ENCODE data around the gene EMSY. TPM values are rescaled to one million over a fixed set of nuclear protein-coding genes. Genes with fewer than 3 reads are reported as not detected.

The EMSY gene
- total RNA-seq, 5 donors from 2014 or later (not counting 1 experiment from before 2014, with no cell fraction given) = 33.4 to 39.0 (median 38.0) TPM

GRCh38 chr11:76558891-76559290, 114.1 kb downstream of the EMSY start:
- H3K9me3 ChIP-seq = no peaks in the 10 kb centered on the region
- WGBS (ENCODE audit: insufficient coverage) = 90% methylated on average over 1 of the region's 1 CpG
- CTCF ChIA-PET = no interaction called here
- H3K4me1 ChIP-seq (ENCODE audit: control insufficient read depth in 1 of 2, extremely low read depth in 1 of 2, insufficient read depth in 2 of 2, low read length in 2 of 2) = peaks cover 0 to 7% of the 10 kb centered on the region in 2 experiments
- Mint-ChIP-seq H3K4me3 (no peak overlapping the region), H3K27ac (no peak overlapping the region), H3K36me3 (no peaks in the 10 kb centered on the region), H3K4me1 (peaks cover 0 to 24% (median 11%) of the 10 kb centered on the region in 3 donors), H3K9me3 (no peaks in the 10 kb centered on the region), H3K27me3 (peaks cover 11% of the 10 kb centered on the region in 2 donors)
- POLR2A ChIA-PET = no interaction called here
- no peaks in the 10 kb centered on the region for H3K27me3 ChIP-seq (replicated peaks in 1 of 2; ENCODE audit: control insufficient read depth in 2 of 2, extremely low read depth in 1 of 2, insufficient read depth in 2 of 2, low read length in 1 of 2)
- DNase-seq (no peak), ATAC-seq (replicated peaks in 1 of 4) (no peak)
- H3K27ac ChIP-seq (ENCODE audit: low read length) = no peak overlapping the region
- no peaks in the 10 kb centered on the region for H3K36me3 ChIP-seq (ENCODE audit: control insufficient read depth in 2 of 2, extremely low read depth in 1 of 2, insufficient read depth in 1 of 2, low read length in 1 of 2)
- no peak overlapping the region for H3K4me3 ChIP-seq (ENCODE audit: control insufficient read depth in 1 of 2, extremely low read depth in 1 of 2, low read length in 1 of 2)

DNA sequence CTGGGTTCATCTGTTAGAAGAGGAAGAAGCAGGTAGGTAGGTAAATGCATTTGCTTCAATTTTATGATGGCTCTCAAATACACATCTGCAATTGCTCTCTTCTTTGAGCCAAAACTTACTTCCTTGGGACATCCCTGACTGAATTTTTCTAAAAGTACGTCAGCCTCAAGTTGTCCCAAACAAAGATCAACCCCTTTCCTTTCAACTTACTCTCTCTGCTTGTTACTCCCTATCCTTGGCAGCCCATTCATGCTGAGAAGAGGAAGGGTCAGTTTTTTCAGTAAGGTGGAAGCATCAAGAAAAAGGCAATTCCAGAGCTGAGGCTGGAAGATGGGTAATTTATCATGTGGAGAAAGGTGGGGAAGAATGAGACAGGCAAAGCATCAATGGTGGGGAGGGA, 114.5 kb downstream of the EMSY start:
- no peaks in the 10 kb centered on the region for H3K9me3 Mint-ChIP-seq
- peaks cover 11 to 14% of the 10 kb centered on the region in 2 donors for H3K27me3 Mint-ChIP-seq
- H3K36me3 Mint-ChIP-seq = no peaks in the 10 kb centered on the region
- Histone ChIP-seq H3K27me3 (replicated peaks in 1 of 2; ENCODE audit: control insufficient read depth in 2 of 2, extremely low read depth in 1 of 2, insufficient read depth in 2 of 2, low read length in 1 of 2) (no peaks in the 10 kb centered on the region), H3K36me3 (ENCODE audit: control insufficient read depth in 2 of 2, extremely low read depth in 1 of 2, insufficient read depth in 1 of 2, low read length in 1 of 2) (no peaks in the 10 kb centered on the region), H3K4me1 (ENCODE audit: control insufficient read depth in 1 of 2, extremely low read depth in 1 of 2, insufficient read depth in 2 of 2, low read length in 2 of 2) (peaks cover 0 to 7% of the 10 kb centered on the region in 2 experiments), H3K9me3 (no peaks in the 10 kb centered on the region), H3K27ac (ENCODE audit: low read length) (no peak overlapping the region), H3K4me3 (ENCODE audit: control insufficient read depth in 1 of 2, extremely low read depth in 1 of 2, low read length in 1 of 2) (no peak overlapping the region)
- peaks cover 0 to 23% (median 11%) of the 10 kb centered on the region in 3 donors for H3K4me1 Mint-ChIP-seq
- POLR2A ChIA-PET = no interaction called here
- H3K27ac Mint-ChIP-seq = no peak overlapping the region
- no CpG with 5 or more reads among the region's 1 CpG for WGBS (ENCODE audit: insufficient coverage)
- H3K4me3 Mint-ChIP-seq = no peak overlapping the region
- CTCF ChIA-PET = no interaction called here
- DNase-seq (no peak), ATAC-seq (replicated peaks in 1 of 4) (no peak)

- no peak overlapping the region for H3K27ac ChIP-seq (ENCODE audit: low read length)
- Mint-ChIP-seq H3K9me3 (no peaks in the 10 kb centered on the region), H3K4me1 (peaks cover 0 to 23% (median 11%) of the 10 kb centered on the region in 3 donors), H3K4me3 (no peak overlapping the region), H3K27ac (peak overlapping the region in 1 of 2 donors; percentile 53), H3K36me3 (no peaks in the 10 kb centered on the region), H3K27me3 (peaks cover 11 to 20% of the 10 kb centered on the region in 2 donors)
- no peaks in the 10 kb centered on the region for H3K36me3 ChIP-seq (ENCODE audit: control insufficient read depth in 2 of 2, extremely low read depth in 1 of 2, insufficient read depth in 1 of 2, low read length in 1 of 2)
- 30% methylated on average over 2 of the region's 5 CpGs for whole genome bisulfite sequencing (ENCODE audit: insufficient coverage)
- DNase-seq = peak in 1 of 35 experiments; percentile 27
- ChIA-PET POLR2A (no interaction called here), CTCF (no interaction called here)
- no peak overlapping the region for H3K4me3 ChIP-seq (ENCODE audit: control insufficient read depth in 1 of 2, extremely low read depth in 1 of 2, low read length in 1 of 2)
- H3K9me3 ChIP-seq = no peaks in the 10 kb centered on the region
- ATAC-seq (replicated peaks in 1 of 4) = peak; percentile 61 to 94 (median 80)
- H3K27me3 ChIP-seq (replicated peaks in 1 of 2; ENCODE audit: control insufficient read depth in 2 of 2, extremely low read depth in 1 of 2, insufficient read depth in 2 of 2, low read length in 1 of 2) = no peaks in the 10 kb centered on the region
- peaks cover 0 to 7% of the 10 kb centered on the region in 2 experiments for H3K4me1 ChIP-seq (ENCODE audit: control insufficient read depth in 1 of 2, extremely low read depth in 1 of 2, insufficient read depth in 2 of 2, low read length in 2 of 2)
Observed at GRCh38 chr11:76560219-76560618, 115.4 kb downstream of the EMSY start.

DNA sequence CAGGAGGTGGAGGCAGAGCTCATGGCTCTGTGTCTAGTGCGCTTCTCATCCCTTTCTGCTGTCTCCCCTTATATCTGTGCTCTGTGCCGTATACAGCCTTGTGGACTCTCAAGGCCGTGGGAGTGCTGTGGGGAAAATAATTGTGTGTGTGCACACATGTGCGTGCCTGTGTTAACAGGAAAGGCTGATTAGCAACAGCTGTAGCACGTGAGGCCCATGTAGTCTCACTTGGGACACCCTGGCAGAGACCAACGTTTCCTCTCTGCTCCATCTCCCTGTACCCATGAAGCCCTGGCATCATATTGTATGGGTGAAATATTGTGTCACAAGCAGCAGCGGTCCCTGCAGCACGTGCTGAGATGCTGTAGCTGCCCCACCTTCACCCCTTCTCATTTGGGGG, 116.4 kb downstream of the EMSY start:
- Mint-ChIP-seq H3K4me3 (no peak overlapping the region), H3K27me3 (peaks cover 11 to 20% of the 10 kb centered on the region in 2 donors), H3K9me3 (no peaks in the 10 kb centered on the region), H3K4me1 (peaks cover 0 to 23% (median 11%) of the 10 kb centered on the region in 3 donors), H3K27ac (no peak overlapping the region), H3K36me3 (no peaks in the 10 kb centered on the region)
- no peaks in the 10 kb centered on the region for H3K36me3 ChIP-seq (ENCODE audit: control insufficient read depth in 2 of 2, extremely low read depth in 1 of 2, insufficient read depth in 1 of 2, low read length in 1 of 2)
- CTCF ChIA-PET = no interaction called here
- no peak overlapping the region for H3K4me3 ChIP-seq (ENCODE audit: control insufficient read depth in 1 of 2, extremely low read depth in 1 of 2, low read length in 1 of 2)
- DNase-seq = no peak
- no peaks in the 10 kb centered on the region for H3K27me3 ChIP-seq (replicated peaks in 1 of 2; ENCODE audit: control insufficient read depth in 2 of 2, extremely low read depth in 1 of 2, insufficient read depth in 2 of 2, low read length in 1 of 2)
- H3K9me3 ChIP-seq = no peaks in the 10 kb centered on the region
- no peak for ATAC-seq (replicated peaks in 1 of 4)
- no peak overlapping the region for H3K27ac ChIP-seq (ENCODE audit: low read length)
- POLR2A ChIA-PET = no interaction called here
- H3K4me1 ChIP-seq (ENCODE audit: control insufficient read depth in 1 of 2, extremely low read depth in 1 of 2, insufficient read depth in 2 of 2, low read length in 2 of 2) = peaks cover 0 to 7% of the 10 kb centered on the region in 2 experiments
- no CpG with 5 or more reads among the region's 8 CpGs for WGBS (ENCODE audit: insufficient coverage)

DNA sequence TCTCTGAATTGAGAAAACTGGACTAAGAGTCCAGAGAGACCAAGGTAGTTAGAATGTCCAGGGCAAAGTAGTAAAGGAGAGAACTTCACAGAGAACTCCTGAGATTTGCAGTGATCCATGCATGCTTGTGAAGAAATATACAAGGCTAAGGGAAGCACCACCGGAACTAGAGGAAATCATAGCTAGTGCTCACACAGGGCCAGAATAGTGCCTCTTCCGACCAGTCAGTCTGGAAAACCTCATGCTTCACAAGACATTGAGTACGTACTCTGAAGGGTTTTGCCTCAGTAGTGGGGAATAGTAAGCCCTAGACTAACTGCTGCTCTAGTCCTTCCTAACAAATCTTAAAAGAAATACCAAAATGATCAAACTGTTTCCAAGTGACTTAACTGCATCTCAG, 117.7 kb downstream of the EMSY start:
- Mint-ChIP-seq H3K4me1 (peaks cover 0 to 26% (median 11%) of the 10 kb centered on the region in 3 donors), H3K4me3 (no peak overlapping the region), H3K9me3 (no peaks in the 10 kb centered on the region), H3K27ac (no peak overlapping the region), H3K36me3 (no peaks in the 10 kb centered on the region), H3K27me3 (peaks cover 11 to 20% of the 10 kb centered on the region in 2 donors)
- no peaks in the 10 kb centered on the region for H3K36me3 ChIP-seq (ENCODE audit: control insufficient read depth in 2 of 2, extremely low read depth in 1 of 2, insufficient read depth in 1 of 2, low read length in 1 of 2)
- DNase-seq = no peak
- CTCF ChIA-PET = no interaction called here
- peaks cover 0 to 7% of the 10 kb centered on the region in 2 experiments for H3K4me1 ChIP-seq (ENCODE audit: control insufficient read depth in 1 of 2, extremely low read depth in 1 of 2, insufficient read depth in 2 of 2, low read length in 2 of 2)
- ATAC-seq (replicated peaks in 1 of 4) = no peak
- H3K4me3 ChIP-seq (ENCODE audit: control insufficient read depth in 1 of 2, extremely low read depth in 1 of 2, low read length in 1 of 2) = no peak overlapping the region
- H3K27me3 ChIP-seq (replicated peaks in 1 of 2; ENCODE audit: control insufficient read depth in 2 of 2, extremely low read depth in 1 of 2, insufficient read depth in 2 of 2, low read length in 1 of 2) = no peaks in the 10 kb centered on the region
- H3K27ac ChIP-seq (ENCODE audit: low read length) = no peak overlapping the region
- POLR2A ChIA-PET = no interaction called here
- WGBS (ENCODE audit: insufficient coverage) = 100% methylated on average over 1 of the region's 3 CpGs
- H3K9me3 ChIP-seq = no peaks in the 10 kb centered on the region

DNA sequence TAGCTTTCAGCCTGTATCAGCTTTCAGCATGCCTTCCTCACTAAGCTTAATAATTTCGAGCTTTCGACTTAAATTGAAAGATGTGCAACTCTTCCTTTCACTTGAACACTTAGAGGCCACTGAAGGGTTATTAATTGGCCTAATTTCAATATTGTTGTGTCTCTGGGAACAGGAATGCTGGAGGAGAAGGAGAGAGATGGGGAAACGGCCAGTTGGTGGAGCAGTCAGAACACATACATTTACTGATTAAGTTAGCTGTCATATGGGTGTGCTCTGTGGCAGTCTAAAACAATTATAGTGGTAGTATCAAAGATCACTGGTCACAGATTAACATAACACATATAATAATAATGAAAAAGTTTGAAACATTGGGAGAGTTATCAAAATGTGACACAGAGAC, 119.5 kb downstream of the EMSY start:
- H3K4me3 Mint-ChIP-seq = no peak overlapping the region
- no peak for DNase-seq
- H3K4me3 ChIP-seq (ENCODE audit: control insufficient read depth in 1 of 2, extremely low read depth in 1 of 2, low read length in 1 of 2) = no peak overlapping the region
- no peaks in the 10 kb centered on the region for H3K27me3 ChIP-seq (replicated peaks in 1 of 2; ENCODE audit: control insufficient read depth in 2 of 2, extremely low read depth in 1 of 2, insufficient read depth in 2 of 2, low read length in 1 of 2)
- peaks cover 11 to 23% of the 10 kb centered on the region in 2 donors for H3K27me3 Mint-ChIP-seq
- H3K36me3 Mint-ChIP-seq = no peaks in the 10 kb centered on the region
- no peak overlapping the region for H3K27ac ChIP-seq (ENCODE audit: low read length)
- no CpG with 5 or more reads among the region's 3 CpGs for WGBS (ENCODE audit: insufficient coverage)
- H3K27ac Mint-ChIP-seq = no peak overlapping the region
- H3K9me3 Mint-ChIP-seq = no peaks in the 10 kb centered on the region
- no peaks in the 10 kb centered on the region for H3K36me3 ChIP-seq (ENCODE audit: control insufficient read depth in 2 of 2, extremely low read depth in 1 of 2, insufficient read depth in 1 of 2, low read length in 1 of 2)
- peaks cover 0 to 21% (median 13%) of the 10 kb centered on the region in 3 donors for H3K4me1 Mint-ChIP-seq
- no peak for ATAC-seq (replicated peaks in 1 of 4)
- no peaks in the 10 kb centered on the region for H3K9me3 ChIP-seq
- ChIA-PET POLR2A (no interaction called here), CTCF (no interaction called here)
- peaks cover 0 to 7% of the 10 kb centered on the region in 2 experiments for H3K4me1 ChIP-seq (ENCODE audit: control insufficient read depth in 1 of 2, extremely low read depth in 1 of 2, insufficient read depth in 2 of 2, low read length in 2 of 2)

GRCh38 chr11:76566811-76567210, 122.0 kb downstream of the EMSY start:
- H3K27me3 Mint-ChIP-seq = peaks cover 11 to 25% of the 10 kb centered on the region in 2 donors
- DNase-seq (no peak), ATAC-seq (replicated peaks in 1 of 4) (peak in 1 of 4 experiments; percentile 42)
- no peak overlapping the region for H3K27ac ChIP-seq (ENCODE audit: low read length)
- no peak overlapping the region for H3K4me3 ChIP-seq (ENCODE audit: control insufficient read depth in 1 of 2, extremely low read depth in 1 of 2, low read length in 1 of 2)
- no peaks in the 10 kb centered on the region for H3K27me3 ChIP-seq (replicated peaks in 1 of 2; ENCODE audit: control insufficient read depth in 2 of 2, extremely low read depth in 1 of 2, insufficient read depth in 2 of 2, low read length in 1 of 2)
- H3K4me1 Mint-ChIP-seq = peaks cover 0 to 4% (median 2%) of the 10 kb centered on the region in 3 donors
- ChIA-PET POLR2A (no interaction called here), CTCF (no interaction called here)
- H3K9me3 ChIP-seq = no peaks in the 10 kb centered on the region
- H3K9me3 Mint-ChIP-seq = no peaks in the 10 kb centered on the region
- no peaks in the 10 kb centered on the region for H3K4me1 ChIP-seq (ENCODE audit: control insufficient read depth in 1 of 2, extremely low read depth in 1 of 2, insufficient read depth in 2 of 2, low read length in 2 of 2)
- no peaks in the 10 kb centered on the region for H3K36me3 Mint-ChIP-seq
- no peak overlapping the region for H3K27ac Mint-ChIP-seq
- no peaks in the 10 kb centered on the region for H3K36me3 ChIP-seq (ENCODE audit: control insufficient read depth in 2 of 2, extremely low read depth in 1 of 2, insufficient read depth in 1 of 2, low read length in 1 of 2)
- WGBS (ENCODE audit: insufficient coverage) = no CpG with 5 or more reads among the region's 1 CpG
- no peak overlapping the region for H3K4me3 Mint-ChIP-seq
